Retina (tissue), 1 donor: Measurements from ENCODE around the gene DHH.
"Not testable (repeated sequence)": the region's sequence is repeated elsewhere in the genome, so short reads cannot be mapped to it uniquely, and the experiment has no call there.

Experiments
- DNase-seq: peaks from one replicate; pipeline ENCODE4 v3.0.0-alpha.2; 2016

DHH gene

DNA sequence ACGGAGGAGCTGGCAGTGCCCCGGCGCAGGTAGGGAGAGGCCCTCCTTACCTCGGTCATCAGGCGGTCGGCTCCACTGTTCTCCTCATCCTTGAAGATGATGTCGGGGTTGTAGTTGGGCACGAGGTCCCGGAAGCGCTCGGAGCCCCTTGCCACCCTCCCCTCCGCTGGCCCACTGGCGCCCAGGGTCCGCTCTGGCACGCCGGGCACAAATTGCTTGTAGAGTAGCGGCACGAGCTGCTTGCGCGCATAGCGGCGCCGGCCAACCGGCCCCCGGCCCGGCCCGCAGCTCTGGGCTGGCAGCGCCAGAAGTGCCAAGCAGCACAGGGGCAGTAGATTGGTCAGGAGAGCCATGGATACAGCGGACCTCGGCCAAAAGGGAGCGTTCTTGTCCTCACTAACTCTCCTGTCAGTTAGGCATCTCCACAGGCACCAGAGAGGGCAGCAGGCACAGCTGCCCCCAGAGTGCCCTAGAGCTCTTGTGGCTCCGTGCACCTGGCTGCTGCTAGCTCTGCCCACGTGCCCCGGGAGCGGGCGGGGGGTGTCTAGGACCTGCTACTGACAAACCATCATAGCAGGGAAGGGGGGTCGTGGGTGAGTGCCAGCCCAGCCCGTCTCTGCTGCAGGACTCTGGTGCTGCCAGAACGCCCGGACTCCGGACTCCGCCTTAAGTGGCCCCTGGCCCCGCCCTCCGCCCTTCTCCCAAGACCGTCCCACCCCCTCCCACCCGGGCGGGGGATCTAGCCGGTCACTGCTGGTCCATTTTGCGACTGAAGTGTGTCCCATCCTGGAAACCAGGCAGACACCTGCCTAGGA, at the start of gene DHH:
Gene DHH, minus strand, starts transcription at position 642 of the 815 bp plus-strand sequence. Its CDS starts 289 bp downstream, at position 353.
- DNase-seq: peak; percentile 63

DNA sequence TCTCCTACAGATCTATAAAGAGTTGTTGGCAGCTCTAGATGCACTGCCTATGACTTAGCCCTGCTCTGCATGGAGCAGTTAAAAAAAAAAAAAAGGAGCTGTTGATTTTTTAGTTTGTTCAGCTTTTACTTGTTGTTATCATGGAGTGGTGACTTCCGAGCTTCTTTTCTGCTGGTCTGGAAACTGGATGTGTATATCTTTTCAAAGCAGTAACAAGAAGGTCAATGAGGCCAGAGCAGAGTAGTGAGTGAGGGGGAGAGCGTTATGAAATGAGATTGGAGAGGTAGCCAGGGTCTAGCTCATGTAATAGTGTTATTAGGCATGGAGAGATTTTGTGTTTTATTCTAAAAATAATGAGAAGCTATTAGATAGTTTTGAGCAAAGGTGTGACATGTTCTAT, 49.8 kb upstream of the DHH start:
- no peak for DNase-seq

DNA sequence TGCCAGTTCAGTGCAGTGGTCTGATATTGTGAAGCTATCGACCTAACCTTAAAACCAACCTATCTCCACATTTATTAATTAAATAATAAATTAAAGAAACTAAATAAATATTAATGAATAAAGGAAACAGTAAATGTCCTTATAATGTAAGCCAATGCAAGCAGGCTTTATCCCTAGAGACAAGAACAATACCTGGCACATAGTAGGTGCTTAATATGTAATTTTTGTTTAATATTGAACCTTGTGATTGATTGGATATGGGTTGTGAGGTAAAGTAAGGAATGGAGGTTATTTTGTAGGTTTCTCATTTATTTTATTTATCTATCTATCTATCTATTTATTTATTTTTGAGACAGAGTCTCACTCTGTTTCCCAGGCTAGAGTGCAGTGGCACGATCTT, 44.4 kb upstream of the DHH start:
- DNase-seq: no peak

DNA sequence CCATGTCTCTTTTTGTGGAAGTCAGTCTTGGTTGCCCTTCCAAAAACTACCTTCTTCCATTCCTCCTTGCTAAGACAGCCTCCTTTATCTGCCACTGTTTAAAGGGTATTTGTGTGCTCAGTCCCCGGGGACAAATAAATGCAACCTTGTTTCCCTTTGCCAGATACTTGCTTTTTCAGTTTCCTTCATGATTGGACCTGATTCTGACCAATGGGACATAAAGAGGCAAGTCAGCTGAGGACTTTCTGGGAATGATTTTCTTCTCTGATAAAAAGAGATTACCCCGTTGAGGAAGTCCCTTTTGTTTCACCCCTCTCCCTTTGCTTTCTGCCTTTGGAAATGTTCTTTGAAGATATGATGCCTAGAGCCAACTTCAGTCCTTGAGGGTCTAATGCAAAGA, 44.0 kb upstream of the DHH start:
- DNase-seq: no peak

DNA sequence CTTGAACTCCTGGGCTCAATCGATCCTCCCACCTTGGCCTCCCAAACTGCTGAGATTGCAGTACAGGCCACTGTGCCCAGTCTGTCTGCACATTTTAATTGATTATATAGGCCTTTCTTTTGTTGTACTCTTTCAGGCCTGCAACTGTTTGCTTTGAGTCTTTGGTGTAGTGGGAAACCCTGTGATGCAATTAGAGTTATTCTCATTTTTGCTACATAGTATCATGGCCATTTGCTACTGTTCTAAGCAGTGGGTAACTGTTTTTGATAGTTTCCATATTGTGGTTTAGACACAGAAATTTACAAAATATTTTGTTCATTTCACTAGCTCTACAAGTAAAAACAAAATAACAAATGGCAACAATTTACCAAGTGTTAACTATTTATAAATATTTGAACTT, 42.9 kb upstream of the DHH start:
- DNase-seq: no peak

DNA sequence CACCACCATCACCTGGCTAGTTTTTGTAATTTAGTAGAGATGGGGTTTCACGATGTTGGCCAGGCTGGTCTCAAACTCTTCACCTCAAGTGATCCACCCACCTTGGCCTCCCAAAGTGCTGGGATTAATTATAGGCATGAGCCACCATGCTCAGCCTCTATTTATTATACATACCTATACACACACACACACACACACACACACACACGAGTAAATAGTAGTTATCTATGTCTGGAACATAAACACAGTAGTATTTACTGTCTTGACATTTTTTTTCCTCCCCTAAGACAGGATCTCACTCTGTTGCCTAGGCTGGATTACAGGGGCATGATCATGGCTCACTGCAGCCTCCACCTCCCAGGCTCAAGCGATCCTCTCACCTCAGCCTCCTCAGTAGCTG, 42.4 kb upstream of the DHH start:
- DNase-seq: not testable (repeated sequence)

DNA sequence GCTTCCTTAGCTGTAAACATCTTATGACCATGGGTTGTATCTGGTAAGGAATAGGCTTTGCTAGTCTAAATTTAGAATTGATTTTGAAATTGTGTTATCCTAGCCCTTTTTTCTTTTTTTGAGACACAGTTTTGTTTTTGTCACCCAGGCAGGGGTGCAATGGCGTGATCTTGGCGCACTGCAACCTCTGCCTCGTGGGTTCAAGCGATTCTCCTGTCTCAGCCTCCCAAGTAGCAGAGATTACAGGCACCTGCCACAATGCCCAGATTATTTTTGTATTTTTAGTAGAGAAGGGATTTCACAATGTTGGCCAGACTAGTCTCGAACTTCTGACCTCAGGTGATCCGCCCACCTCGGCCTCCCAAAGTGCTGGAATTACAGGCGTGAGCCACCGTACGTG, 39.0 kb upstream of the DHH start:
- no peak for DNase-seq

DNA sequence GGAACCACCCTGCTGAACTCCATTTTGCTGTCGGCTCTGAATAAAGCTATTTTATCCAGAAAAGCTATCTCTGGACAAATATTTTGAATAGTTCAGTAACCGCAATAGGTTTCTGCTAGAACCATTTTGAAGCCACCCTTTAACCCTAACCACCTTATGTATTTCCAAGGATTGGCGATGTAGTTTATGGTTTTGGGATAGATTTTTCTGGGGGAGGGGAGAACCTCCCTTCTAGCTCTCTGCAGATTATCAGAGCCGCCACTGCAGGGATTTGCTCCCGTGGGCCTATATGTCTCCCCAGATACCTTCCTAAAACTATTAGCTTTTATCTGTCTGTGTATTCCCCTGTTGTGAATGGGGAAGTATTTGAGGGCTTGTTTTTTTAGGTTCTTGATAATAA, 38.4 kb upstream of the DHH start:
- DNase-seq: no peak

DNA sequence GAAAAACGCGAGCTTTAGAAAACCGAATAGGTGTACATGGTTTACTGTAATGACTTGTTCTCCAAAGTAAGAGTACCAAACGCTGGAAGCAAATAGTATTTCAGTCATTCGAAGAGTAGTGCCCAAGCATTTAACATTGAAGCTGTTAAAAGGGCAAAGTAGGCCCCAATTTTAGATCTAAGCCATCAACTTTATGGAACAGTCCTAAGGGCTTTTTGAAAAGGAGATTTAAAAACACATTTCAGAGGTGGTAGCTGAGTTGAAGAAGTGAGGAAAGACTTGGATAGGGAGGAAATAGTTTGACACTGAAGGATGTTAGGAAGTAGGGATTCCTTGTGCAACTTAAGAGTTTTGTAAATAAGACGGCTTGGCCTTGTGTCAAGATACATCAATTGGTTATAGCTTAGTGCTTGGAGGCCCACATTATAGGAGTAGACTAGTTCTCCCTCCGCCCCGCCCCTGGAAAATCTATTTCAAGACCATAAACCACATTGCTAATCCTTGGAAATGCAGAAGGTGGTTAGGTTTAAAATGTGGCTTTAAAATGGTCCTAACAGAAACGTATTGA, 37.4 kb upstream of the DHH start:
- no peak for DNase-seq

DNA sequence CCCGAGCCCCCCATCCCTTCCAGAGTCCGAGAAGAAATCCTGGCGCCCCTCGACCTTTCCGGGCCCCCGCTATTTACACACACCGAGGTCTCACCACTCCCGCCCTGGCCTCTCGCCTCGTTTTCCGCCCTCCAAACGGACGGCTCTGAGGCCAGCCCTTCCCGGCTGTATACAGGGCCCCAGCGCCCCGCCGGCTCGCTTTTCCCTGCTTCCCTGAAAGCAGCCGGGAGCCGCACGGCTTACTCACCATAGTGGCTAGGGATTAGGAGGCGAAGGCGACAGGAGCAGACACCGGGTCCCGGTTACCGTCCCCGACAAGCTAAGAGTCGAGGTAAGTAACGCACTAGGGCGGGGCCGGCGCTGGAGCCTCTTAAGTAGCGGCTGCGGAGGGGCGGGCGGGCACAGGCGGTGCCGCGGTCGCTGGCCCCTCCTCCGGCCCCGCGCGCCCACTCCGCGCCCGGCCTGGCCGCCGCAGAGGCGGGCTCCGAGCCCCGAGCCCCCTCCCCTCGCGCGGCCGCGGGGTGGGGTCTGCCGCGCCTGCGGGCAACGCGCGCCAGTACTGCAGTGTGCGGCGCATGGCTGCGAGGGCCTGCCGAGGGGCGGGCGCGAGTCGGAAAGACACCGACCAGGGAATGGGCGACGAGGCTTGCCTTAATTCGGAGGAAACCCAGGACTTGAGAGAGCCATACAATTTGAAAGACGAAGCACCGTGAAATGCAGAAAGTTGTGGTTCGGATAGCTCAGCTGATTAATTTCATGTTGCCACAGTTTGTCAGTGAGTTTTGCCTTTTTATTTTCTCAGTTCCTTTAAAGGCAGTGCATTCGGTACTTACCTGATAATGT, 36.7 kb upstream of the DHH start, which contains the start of gene TUBA1B:
Gene TUBA1B, minus strand, starts transcription at position 345 of the 843 bp plus-strand sequence. Its CDS starts 95 bp downstream, at position 250.
- peak; percentile 92 for DNase-seq

DNA sequence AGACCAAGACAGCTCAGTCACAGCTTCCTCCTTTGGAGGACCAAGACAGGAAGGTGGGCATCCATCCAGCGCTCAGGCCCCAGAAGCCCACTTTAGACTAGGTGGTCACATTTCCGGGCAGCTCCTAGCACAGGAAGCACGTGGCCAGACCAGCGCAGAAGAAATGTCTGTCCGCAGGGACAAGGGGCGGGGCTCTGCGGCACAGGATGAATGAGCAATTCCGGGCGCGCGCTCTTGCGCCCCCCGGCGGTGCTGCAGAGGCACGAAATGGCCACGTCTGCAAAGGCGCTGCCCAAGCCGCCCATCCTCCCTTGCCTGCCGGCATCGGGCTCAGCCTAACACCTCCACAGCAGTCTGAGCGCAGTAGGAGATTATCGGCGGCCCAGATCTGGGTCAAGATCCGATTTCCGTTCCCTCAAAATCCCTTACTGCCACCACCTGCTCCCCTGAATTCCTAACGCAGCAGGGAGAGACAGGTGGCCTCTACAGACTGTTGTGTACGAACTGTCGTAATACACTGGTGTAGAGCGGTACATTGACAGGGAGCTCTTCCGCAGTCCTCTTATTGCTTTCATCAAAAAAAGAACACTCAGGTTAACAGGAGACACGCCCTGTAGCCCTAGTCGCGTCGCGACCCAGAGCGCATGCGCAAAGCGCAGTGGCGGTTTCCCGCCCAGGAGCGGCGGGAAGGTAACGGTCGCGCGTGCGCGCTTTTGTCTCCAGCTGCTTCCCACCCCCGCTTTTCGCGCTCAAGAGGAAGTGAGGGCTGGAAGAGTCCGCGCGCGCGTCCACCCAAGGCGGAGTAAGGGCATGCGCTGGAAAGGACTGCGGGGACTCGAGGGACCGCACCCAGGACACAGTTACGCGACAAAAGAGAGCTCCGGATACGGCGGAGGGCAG, 35.8 kb upstream of the DHH start:
- peak; percentile 96 for DNase-seq

DNA sequence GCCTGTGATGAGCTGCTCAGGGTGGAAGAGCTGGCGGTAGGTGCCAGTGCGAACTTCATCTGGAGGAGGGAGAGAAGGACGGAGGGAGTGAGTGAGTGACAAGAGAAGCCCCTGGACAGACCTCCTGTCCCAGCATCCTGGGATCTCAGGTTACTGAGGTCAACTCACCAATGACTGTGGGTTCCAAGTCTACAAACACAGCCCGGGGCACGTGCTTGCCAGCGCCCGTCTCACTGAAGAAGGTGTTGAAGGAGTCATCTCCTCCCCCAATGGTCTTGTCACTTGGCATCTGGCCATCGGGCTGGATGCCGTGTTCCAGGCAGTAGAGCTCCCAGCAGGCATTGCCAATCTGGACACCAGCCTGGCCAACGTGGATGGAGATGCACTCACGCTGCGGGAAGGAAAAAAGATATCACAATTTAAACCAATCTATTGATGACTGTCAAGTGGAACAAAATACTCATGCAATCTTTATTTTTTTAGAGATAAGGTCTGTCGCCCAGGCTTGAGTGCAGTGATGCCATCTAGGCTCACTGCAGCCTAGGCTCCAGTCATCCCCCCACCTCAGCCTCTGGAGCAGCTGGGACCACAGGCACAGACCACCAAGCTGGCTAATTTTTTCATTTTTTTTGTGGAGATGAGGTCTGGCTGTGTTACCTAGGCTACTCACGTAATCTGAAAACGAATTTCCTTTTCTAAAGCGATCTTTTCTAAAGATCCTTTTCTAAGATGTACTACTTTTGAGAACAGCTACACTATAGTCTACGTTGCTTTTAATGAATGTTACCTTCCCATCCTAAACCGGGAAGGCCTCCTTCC, 34.9 kb upstream of the DHH start:
- no peak for DNase-seq

DNA sequence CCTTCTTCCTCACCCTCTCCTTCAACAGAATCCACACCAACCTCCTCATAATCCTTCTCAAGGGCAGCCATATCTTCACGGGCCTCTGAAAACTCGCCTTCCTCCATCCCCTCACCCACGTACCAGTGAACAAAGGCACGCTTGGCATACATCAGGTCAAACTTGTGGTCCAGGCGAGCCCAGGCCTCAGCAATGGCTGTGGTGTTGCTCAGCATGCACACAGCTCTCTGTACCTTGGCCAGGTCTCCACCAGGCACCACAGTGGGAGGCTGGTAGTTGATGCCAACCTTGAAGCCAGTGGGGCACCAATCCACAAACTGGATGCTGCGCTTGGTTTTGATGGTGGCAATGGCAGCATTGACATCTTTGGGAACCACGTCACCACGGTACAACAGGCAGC, 33.4 kb upstream of the DHH start:
- not testable (repeated sequence) for DNase-seq

DNA sequence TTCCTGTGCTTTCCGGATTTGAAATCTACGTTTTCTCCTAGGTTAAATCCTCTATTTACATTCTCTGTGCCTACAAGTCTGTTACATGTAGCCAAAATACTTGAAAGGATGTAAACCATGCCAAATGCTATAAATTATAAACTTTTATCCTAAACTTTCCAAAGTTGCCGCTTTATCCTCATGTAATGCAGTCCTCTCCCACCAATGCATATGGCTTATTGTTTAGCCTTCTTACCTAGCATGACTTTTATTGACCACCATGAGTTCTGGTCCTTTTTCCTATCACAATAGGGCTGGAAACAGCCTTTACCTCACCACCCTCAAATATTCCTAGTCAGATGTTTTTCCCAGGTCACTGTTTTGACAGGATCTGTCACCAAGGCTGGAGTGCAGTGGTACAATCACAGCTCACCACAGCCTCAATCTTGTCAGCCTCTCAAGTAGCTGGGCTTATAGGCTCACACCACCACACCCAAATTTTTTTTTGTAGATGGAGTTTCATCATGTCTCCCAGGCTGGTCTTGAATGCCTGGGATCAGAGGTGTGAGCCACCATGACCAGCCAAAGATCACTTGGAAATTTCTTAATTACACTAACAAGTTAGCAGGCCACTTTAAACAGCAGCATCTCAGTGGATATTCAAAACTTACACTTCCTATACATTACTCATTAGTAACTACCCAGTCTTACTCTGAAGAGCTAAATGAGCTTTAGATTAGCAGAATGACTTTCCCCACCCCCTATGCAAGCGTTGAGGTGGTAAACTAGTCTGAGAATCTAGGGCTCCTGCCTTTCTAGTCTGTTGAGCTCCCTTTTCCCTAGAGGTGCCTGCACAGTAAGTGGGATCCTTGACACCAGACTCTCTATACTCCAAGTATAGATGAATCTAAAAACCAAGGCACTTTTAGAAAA, 32.5 kb upstream of the DHH start:
- DNase-seq: no peak

DNA sequence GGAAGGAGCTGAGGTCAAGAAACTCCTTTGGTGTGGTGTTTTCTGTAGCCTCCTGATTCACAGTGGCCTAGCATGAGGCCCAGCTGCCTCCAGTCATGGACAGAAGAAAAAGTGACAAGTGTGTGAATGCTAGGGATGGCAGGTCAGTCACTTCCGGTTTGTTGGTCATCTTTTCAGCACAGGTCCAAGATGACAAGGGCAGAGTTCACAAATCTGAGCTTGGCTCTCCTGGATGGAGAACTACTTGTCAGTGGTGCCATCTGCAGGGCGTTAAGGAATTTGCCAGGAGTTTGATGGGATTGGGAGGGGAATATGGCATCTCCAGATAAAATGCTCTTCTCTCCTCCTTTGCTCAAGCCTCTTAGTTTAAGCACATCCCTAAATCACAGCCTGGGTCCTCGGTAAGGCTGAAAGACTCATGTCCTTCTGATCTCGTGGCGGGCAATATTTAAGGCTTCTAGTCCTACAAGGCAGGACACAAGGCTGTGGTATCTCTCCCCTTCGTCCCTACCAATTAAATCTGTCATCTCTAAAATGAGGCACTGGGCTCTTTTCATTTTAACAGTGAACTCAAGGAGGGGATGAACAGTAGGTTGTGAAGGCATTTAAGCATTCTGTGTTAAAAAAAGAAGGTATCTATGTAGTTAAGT, 26.6 kb upstream of the DHH start:
- peak; percentile 54 for DNase-seq

DNA sequence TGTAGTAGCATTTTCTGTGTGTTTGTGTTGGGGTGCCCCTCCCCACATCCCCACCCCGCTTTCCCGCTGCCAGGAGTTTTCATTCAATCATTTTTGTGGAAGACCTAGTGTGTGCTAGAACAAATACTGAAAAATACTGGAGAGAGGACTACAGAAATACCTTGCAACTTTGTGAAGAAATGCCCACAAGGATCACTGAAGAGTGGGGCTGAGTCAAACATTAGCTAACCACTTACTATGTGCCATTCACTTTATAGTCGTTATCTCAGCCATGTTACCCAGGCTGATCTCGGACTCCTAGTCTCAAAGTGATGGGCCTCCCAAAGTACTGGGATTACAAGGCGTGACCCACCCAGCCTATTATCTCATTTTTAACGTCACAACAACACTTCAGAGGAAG, 16.6 kb upstream of the DHH start:
- DNase-seq: no peak

DNA sequence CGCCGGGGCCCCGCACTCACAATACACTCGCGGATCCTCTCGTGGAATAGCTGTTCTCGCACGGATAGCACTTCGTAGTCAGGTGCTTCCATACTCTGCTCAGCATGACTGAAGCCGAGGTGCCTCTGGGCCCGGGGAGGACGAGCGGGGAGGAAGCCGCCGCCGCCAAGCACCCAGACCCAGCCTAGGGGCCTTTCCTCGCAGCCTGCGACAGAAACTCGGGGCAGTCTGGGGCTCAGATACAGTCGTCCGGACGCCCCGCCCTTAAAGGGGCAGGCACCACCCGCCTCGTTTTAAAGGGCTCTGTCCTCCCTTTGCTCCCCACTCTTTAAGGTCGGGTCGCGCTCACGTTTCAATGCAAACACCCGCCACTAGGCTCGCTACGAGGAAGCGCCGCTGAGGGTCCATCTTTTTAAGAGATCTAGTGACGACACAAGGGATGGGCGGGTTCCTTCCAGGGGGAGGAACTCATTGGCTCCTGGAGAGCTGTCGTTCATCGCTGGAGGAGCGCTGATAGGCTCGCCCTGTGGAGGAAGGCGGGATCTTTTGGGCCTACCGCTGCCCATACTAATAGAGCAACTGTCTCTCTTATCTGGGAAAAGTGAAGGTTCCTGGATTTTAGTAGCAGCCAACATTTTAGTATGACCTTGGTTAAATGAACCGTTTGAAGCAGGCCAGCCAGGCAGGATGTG, 16.0 kb upstream of the DHH start, which contains the start of gene LMBR1L:
Gene LMBR1L, minus strand, starts transcription at position 384 of the 692 bp plus-strand sequence. Its CDS starts 292 bp downstream, at position 92.
- peak; percentile 97 for DNase-seq

DNA sequence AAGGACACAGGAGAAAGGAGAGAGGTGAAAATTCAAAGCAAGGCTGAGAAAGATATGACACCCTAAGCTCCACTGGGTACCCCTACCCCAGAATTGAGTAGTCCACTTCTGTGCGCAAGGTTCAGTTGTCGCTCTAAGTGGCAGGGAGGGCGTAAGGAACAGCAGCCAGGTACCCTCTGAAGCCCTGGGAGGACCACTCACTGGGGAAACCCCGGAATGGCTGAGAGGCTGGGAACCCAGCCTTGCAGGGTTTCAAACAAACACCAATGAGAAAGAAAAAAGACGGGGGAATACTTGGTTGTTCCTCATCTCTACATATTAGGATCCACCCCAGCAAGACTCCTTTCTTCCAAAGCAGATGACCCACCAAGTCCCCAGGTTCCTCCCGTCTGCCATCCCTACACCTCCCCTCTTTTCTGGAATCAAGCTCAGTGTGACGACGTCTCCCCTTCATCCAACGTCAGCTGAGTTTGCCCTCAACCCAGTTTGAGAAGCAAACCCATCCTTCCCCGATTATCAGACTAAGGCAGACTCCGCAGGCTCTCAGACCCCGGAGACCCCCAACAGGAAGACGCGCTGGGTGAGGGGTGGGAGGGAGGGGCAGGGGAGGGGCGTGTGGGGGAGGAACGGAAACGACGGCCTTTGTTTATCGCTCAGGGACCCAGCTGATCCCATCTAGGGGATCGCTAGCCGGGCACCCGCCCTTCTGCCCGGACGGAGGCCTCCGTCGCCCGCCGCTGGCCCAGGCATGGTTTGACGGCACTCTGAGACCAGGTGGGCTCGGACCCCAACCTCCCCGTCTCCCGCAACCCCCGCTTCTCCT, 15.3 kb upstream of the DHH start:
- peak; percentile 55 for DNase-seq
